ENCODE data around the gene KIAA1755. TPM values are rescaled to one million over a fixed set of nuclear protein-coding genes. Genes with fewer than 3 reads are reported as not detected.

The KIAA1755 gene
- total and polyA plus RNA-seq, 9 of the 15 experiments (the other 6 are each of a cell fraction or from before 2014, with no cell fraction given) = not detected

- no peaks in the 10 kb centered on the region for H3K36me3 ChIP-seq (ENCODE audit: control insufficient read depth, insufficient read depth, low read length)
- ATAC-seq (no peak), FAIRE-seq (no peak), DNase-seq (ENCODE audit: extremely low read depth in 1 of 4, low spot score in 3 of 4) (no peak)
- ChIA-PET CTCF (ENCODE audit: low intra/inter-chr PET ratio) (no interaction called here), POLR2A (no interaction called here)
- WGBS (ENCODE audit: insufficient coverage, low coverage, missing lambda C conversion rate) = 0% methylated on average over 10 of the region's 10 CpGs
- BruUV-seq (replicated peaks) = no TSS peak
- no peaks in the 10 kb centered on the region for H3K79me2 ChIP-seq (ENCODE audit: control insufficient read depth, insufficient read depth, low read length)
- no peaks in the 10 kb centered on the region for H4K20me1 ChIP-seq (replicated peaks; ENCODE audit: control insufficient read depth, insufficient read depth, low read length)
- no peak overlapping the region for H3K27ac ChIP-seq (ENCODE audit: extremely low read depth, low read depth, low read length)
- no peaks in the 10 kb centered on the region for H3K9me3 ChIP-seq (replicated peaks; ENCODE audit: control insufficient read depth, insufficient read depth, low read depth, low read length)
- H3K9me1 ChIP-seq (ENCODE audit: control insufficient read depth, insufficient read depth, low read length) = no peaks in the 10 kb centered on the region
- TF ChIP-seq E2F8 (IDR thresholded peaks at IDR 0.05; ENCODE audit: low read depth, partially characterized antibody) = no peak
- no peak for TF ChIP-seq GTF2E2 (tag; IDR thresholded peaks at IDR 0.05)
- peak; percentile 18; the same call in 1 of the 2 replicates for TF ChIP-seq JUND (IDR thresholded peaks at IDR 0.05; ENCODE audit: borderline replicate concordance, low read depth, low read length)
- TF ChIP-seq JUND (tag; IDR thresholded peaks at IDR 0.05; ENCODE audit: borderline replicate concordance, low read depth, low read length) = no peak
- no peak overlapping the region for H3K4me2 ChIP-seq (ENCODE audit: insufficient read depth, low read length)
- H3K27me3 ChIP-seq (ENCODE audit: control insufficient read depth in 2 of 2, insufficient read depth in 2 of 2, low read length in 2 of 2) = peaks cover 0 to 25% of the 10 kb centered on the region in 2 experiments; a peak in 3 of 5 replicates
- H2AFZ ChIP-seq (ENCODE audit: low read depth, low read length) = no peak overlapping the region
- in situ Hi-C loops (cut with MboI) (no loop called here), intact Hi-C loops (cut with micrococcal nuclease) (no loop called here)
- H3K4me1 ChIP-seq (replicated peaks in 1 of 2; ENCODE audit: control insufficient read depth in 2 of 2, insufficient read depth in 2 of 2, low read length in 2 of 2) = no peaks in the 10 kb centered on the region
- no peak overlapping the region for H3K4me3 ChIP-seq
- H3K9ac ChIP-seq (ENCODE audit: insufficient read depth in 1 of 2, low read depth in 2 of 2, low read length in 2 of 2) = no peak overlapping the region
Observed at GRCh38 chr20:38270869-38271605, 10.5 kb upstream of the KIAA1755 start.

Data from K562 (cell line).